Neural cell (in vitro differentiated cells): Measurements from ENCODE around the gene ERC2.

Source experiments
- RAD21 ChIP-seq: fragments of 450-650 bp; conservative IDR thresholded peaks from 2 replicates; pipeline ENCODE4 v1.6.1; 2014; ENCODE audit warnings: antibody characterized with exemption, mild to moderate bottlenecking, moderate library complexity
- TAF1 ChIP-seq: IDR thresholded peaks from 2 replicates; pipeline ENCODE4 v1.6.1; 2012; ENCODE audit warnings: low read depth
- TF ChIP-seq, protein P1 (sequence below): fragments of 450-650 bp; IDR thresholded peaks from 2 replicates; pipeline ENCODE4 v1.5.1; 2014; ENCODE audit warnings: antibody characterized with exemption, mild to moderate bottlenecking, moderate library complexity; ENCODE audit not compliant: poor library complexity, severe bottlenecking

DNA sequence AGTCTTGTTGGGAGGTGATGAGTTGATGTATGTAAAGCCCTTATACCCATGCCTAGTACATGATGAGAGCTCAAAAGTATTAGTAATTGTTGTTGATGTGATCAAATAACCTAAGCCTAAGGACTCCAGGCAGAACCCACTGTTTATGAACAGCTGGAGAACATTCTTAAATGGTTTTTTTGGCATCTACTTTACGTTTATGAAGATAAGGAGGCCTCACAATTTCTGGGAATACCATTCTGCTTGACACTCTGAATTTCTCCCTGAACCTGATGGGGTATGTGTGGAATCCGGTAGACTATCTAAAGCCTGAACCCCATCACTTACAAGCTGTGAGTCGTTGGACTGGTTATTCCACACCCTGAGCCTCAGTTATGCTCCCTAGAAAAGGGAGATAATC, 736.5 kb downstream of the ERC2 start:
- TF ChIP-seq RAD21, result no peak
- TF ChIP-seq, protein P1, sequence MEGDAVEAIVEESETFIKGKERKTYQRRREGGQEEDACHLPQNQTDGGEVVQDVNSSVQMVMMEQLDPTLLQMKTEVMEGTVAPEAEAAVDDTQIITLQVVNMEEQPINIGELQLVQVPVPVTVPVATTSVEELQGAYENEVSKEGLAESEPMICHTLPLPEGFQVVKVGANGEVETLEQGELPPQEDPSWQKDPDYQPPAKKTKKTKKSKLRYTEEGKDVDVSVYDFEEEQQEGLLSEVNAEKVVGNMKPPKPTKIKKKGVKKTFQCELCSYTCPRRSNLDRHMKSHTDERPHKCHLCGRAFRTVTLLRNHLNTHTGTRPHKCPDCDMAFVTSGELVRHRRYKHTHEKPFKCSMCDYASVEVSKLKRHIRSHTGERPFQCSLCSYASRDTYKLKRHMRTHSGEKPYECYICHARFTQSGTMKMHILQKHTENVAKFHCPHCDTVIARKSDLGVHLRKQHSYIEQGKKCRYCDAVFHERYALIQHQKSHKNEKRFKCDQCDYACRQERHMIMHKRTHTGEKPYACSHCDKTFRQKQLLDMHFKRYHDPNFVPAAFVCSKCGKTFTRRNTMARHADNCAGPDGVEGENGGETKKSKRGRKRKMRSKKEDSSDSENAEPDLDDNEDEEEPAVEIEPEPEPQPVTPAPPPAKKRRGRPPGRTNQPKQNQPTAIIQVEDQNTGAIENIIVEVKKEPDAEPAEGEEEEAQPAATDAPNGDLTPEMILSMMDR, result no peak
- no peak for TF ChIP-seq TAF1
